Ishikawa (cell line): ENCODE results near the gene GPD1L.

Experiments used
- CEBPB ChIP-seq: IDR thresholded peaks from 2 replicates; pipeline ENCODE4 v1.6.1; 2012
- CREB1 ChIP-seq: IDR thresholded peaks from 2 replicates; pipeline ENCODE4 v1.6.1; 2012; ENCODE audit warnings: low read depth
- EGR1 ChIP-seq: IDR thresholded peaks from 2 replicates; pipeline ENCODE4 v1.6.1; 2012
- EP300 ChIP-seq: IDR thresholded peaks from 2 replicates; pipeline ENCODE4 v1.6.1; 2012; ENCODE audit warnings: borderline replicate concordance
- NFIC ChIP-seq: IDR thresholded peaks from 2 replicates; pipeline ENCODE4 v1.6.1; 2012
- RAD21 ChIP-seq: IDR thresholded peaks from 2 replicates; pipeline ENCODE4 v1.6.1; 2012; ENCODE audit warnings: low read depth
- TAF1 ChIP-seq: IDR thresholded peaks from 2 replicates; pipeline ENCODE4 v1.6.1; 2012; ENCODE audit warnings: low read depth, mild to moderate bottlenecking
- TEAD4 ChIP-seq: IDR thresholded peaks from 2 replicates; pipeline ENCODE4 v1.6.1; 2012
- USF1 ChIP-seq: IDR thresholded peaks from 2 replicates; pipeline ENCODE4 v1.6.1; 2012
- YY1 ChIP-seq: IDR thresholded peaks from 2 replicates; pipeline ENCODE4 v1.6.1; 2012; ENCODE audit warnings: low read depth
- ZBTB7A ChIP-seq: IDR thresholded peaks from 2 replicates; pipeline ENCODE4 v1.6.1; 2012; ENCODE audit warnings: low read depth
- TF ChIP-seq, protein P1 (sequence below): IDR thresholded peaks from 2 replicates; pipeline ENCODE4 v1.6.1; 2012; ENCODE audit warnings: low read depth, mild to moderate bottlenecking
- TF ChIP-seq, protein P2 (sequence below): IDR thresholded peaks from 2 replicates; pipeline ENCODE4 v1.6.1; 2012

- no peak for TF ChIP-seq RAD21
- TF ChIP-seq, protein P1, sequence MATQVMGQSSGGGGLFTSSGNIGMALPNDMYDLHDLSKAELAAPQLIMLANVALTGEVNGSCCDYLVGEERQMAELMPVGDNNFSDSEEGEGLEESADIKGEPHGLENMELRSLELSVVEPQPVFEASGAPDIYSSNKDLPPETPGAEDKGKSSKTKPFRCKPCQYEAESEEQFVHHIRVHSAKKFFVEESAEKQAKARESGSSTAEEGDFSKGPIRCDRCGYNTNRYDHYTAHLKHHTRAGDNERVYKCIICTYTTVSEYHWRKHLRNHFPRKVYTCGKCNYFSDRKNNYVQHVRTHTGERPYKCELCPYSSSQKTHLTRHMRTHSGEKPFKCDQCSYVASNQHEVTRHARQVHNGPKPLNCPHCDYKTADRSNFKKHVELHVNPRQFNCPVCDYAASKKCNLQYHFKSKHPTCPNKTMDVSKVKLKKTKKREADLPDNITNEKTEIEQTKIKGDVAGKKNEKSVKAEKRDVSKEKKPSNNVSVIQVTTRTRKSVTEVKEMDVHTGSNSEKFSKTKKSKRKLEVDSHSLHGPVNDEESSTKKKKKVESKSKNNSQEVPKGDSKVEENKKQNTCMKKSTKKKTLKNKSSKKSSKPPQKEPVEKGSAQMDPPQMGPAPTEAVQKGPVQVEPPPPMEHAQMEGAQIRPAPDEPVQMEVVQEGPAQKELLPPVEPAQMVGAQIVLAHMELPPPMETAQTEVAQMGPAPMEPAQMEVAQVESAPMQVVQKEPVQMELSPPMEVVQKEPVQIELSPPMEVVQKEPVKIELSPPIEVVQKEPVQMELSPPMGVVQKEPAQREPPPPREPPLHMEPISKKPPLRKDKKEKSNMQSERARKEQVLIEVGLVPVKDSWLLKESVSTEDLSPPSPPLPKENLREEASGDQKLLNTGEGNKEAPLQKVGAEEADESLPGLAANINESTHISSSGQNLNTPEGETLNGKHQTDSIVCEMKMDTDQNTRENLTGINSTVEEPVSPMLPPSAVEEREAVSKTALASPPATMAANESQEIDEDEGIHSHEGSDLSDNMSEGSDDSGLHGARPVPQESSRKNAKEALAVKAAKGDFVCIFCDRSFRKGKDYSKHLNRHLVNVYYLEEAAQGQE = no peak
- no peak for TF ChIP-seq CREB1
- TF ChIP-seq TEAD4 = no peak
- TF ChIP-seq EP300 = no peak
- no peak for TF ChIP-seq NFIC
- TF ChIP-seq TAF1 = no peak
- no peak for TF ChIP-seq YY1
- TF ChIP-seq, protein P2, sequence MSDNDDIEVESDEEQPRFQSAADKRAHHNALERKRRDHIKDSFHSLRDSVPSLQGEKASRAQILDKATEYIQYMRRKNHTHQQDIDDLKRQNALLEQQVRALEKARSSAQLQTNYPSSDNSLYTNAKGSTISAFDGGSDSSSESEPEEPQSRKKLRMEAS = no peak
- no peak for TF ChIP-seq USF1
- no peak for TF ChIP-seq ZBTB7A
- no peak for TF ChIP-seq EGR1
- no peak for TF ChIP-seq CEBPB
Measured at GRCh38 chr3:32165442-32165841, 59.0 kb downstream of the GPD1L start.
